Activated T-cell treated with anti-CD3 and anti-CD28 coated beads, Interleukin-2, amount 50 U/mL, for 72 hours (primary cell): ENCODE results near the gene RNF38. TPM values are rescaled to one million over a fixed set of nuclear protein-coding genes. Genes with fewer than 3 reads are reported as not detected.
A peak's percentile ranks its signal among the peaks of the same experiment; 100 is the strongest.
"Not testable (repeated sequence)": the region's sequence is repeated elsewhere in the genome, so short reads cannot be mapped to it uniquely, and the experiment has no call there.

Experiments
- ATAC-seq, 2 donors: fragments of 150-1000 bp; cut with Tn5 transposase; replicated peaks in 1 of 2; 2 replicates each; pipeline ENCODE4 v1.10.0; 2021; ENCODE audit warnings: moderate library complexity in 2 of 2, mild to moderate bottlenecking in 1 of 2
- DNase-seq, 2 donors: peaks; one replicate each; pipeline ENCODE4 v3.0.0; 2021 to 2022; ENCODE audit warnings: mixed read lengths in 1 of 2
- H3K27ac Mint-ChIP-seq: one replicate; pipeline ENCODE4 v1.8.0; 2022; ENCODE audit warnings: mild to moderate bottlenecking, moderate library complexity, mixed read lengths
- H3K27me3 Mint-ChIP-seq: one replicate; pipeline ENCODE4 v1.8.0; 2022; ENCODE audit warnings: low read depth, mixed read lengths
- H3K36me3 Mint-ChIP-seq, 2 donors: one replicate each; pipeline ENCODE4 v1.8.0; 2022; ENCODE audit warnings: mixed read lengths in 2 of 2, mild to moderate bottlenecking in 1 of 2; ENCODE audit not compliant: insufficient read depth in 2 of 2
- H3K4me1 Mint-ChIP-seq: one replicate; pipeline ENCODE4 v1.8.0; 2022; ENCODE audit warnings: low read depth, mixed read lengths
- H3K4me3 Mint-ChIP-seq, 2 donors: one replicate each; pipeline ENCODE4 v1.8.0; 2022; ENCODE audit warnings: mild to moderate bottlenecking in 2 of 2, mixed read lengths in 2 of 2, moderate library complexity in 2 of 2
- H3K9me3 Mint-ChIP-seq, 2 donors: one replicate each; pipeline ENCODE4 v1.8.0; 2022; ENCODE audit warnings: mixed read lengths in 2 of 2
- total RNA-seq, 2 donors: library from RNA; stranded (reverse); gene quantifications; one replicate each; pipeline ENCODE4 v1.2.3, GENCODE V29; 2022

RNF38 gene
- total RNA-seq, 2 donors from 2014 or later: 33.5 to 35.2 TPM

- H3K36me3 Mint-ChIP-seq: peaks cover 4 to 6% of the 10 kb centered on the region in 2 donors
- H3K4me1 Mint-ChIP-seq: peaks cover 53% of the 10 kb centered on the region
- H3K27me3 Mint-ChIP-seq: no peaks in the 10 kb centered on the region
- peak overlapping the region; percentile 89 to 96 for H3K4me3 Mint-ChIP-seq
- H3K27ac Mint-ChIP-seq: peak overlapping the region; percentile 96
- DNase-seq: peak; percentile 93
- peak; percentile 82 to 87 for ATAC-seq
- no peaks in the 10 kb centered on the region for H3K9me3 Mint-ChIP-seq
Measured at GRCh38 chr9:36400332-36401163, 479 bp upstream of the RNF38 start.

GRCh38 chr9:36398745-36399144, 1.3 kb downstream of the RNF38 start:
- H3K9me3 Mint-ChIP-seq: no peaks in the 10 kb centered on the region
- DNase-seq (no peak), ATAC-seq (no peak)
- H3K36me3 Mint-ChIP-seq: peaks cover 6 to 8% of the 10 kb centered on the region in 2 donors
- peaks cover 67% of the 10 kb centered on the region for H3K4me1 Mint-ChIP-seq
- peak overlapping the region; percentile 91 for H3K27ac Mint-ChIP-seq
- peak overlapping the region; percentile 76 to 83 for H3K4me3 Mint-ChIP-seq
- H3K27me3 Mint-ChIP-seq: no peaks in the 10 kb centered on the region

- Mint-ChIP-seq H3K27ac (no peak overlapping the region), H3K36me3 (peaks cover 10 to 14% of the 10 kb centered on the region in 2 donors), H3K4me3 (no peak overlapping the region), H3K4me1 (peaks cover 73% of the 10 kb centered on the region), H3K27me3 (no peaks in the 10 kb centered on the region), H3K9me3 (no peaks in the 10 kb centered on the region)
- ATAC-seq (no peak), DNase-seq (peak in 1 of 2 donors; percentile 12)
Measured at GRCh38 chr9:36396985-36397384, 3.1 kb downstream of the RNF38 start.

- peaks cover 71% of the 10 kb centered on the region for H3K4me1 Mint-ChIP-seq
- H3K4me3 Mint-ChIP-seq: no peak overlapping the region
- peak overlapping the region; percentile 54 for H3K27ac Mint-ChIP-seq
- H3K27me3 Mint-ChIP-seq: no peaks in the 10 kb centered on the region
- ATAC-seq: no peak
- H3K36me3 Mint-ChIP-seq: peaks cover 4 to 21% of the 10 kb centered on the region in 2 donors
- no peak for DNase-seq
- H3K9me3 Mint-ChIP-seq: no peaks in the 10 kb centered on the region
Measured at GRCh38 chr9:36392489-36392888, 7.6 kb downstream of the RNF38 start.

- Mint-ChIP-seq H3K27ac (peak overlapping the region; percentile 61), H3K27me3 (no peaks in the 10 kb centered on the region), H3K4me1 (peaks cover 46% of the 10 kb centered on the region), H3K36me3 (peaks cover 7 to 27% of the 10 kb centered on the region in 2 donors), H3K4me3 (peak overlapping the region in 1 of 2 donors; percentile 12), H3K9me3 (no peaks in the 10 kb centered on the region)
- ATAC-seq (peak in 1 of 2 donors; percentile 39), DNase-seq (no peak)
Measured at GRCh38 chr9:36389590-36389989, 10.5 kb downstream of the RNF38 start.

- DNase-seq, H3K9me3 Mint-ChIP-seq: not testable (repeated sequence)
- peaks cover 62% of the 10 kb centered on the region for H3K4me1 Mint-ChIP-seq
Measured at GRCh38 chr9:36386396-36386965, 13.6 kb downstream of the RNF38 start.

GRCh38 chr9:36382484-36382883, 17.6 kb downstream of the RNF38 start:
- ATAC-seq: no peak
- H3K36me3 Mint-ChIP-seq: peaks cover 4 to 10% of the 10 kb centered on the region in 2 donors
- DNase-seq: no peak
- H3K4me3 Mint-ChIP-seq: peak overlapping the region; percentile 30 to 85
- H3K4me1 Mint-ChIP-seq: peaks cover 67% of the 10 kb centered on the region
- H3K27ac Mint-ChIP-seq: peak overlapping the region; percentile 93
- no peaks in the 10 kb centered on the region for H3K9me3 Mint-ChIP-seq
- no peaks in the 10 kb centered on the region for H3K27me3 Mint-ChIP-seq

More at GRCh38 chr9:36386396-36386965, 13.6 kb downstream of the RNF38 start:
- not testable (repeated sequence) for ATAC-seq, H3K27me3 Mint-ChIP-seq, H3K27ac Mint-ChIP-seq, H3K4me3 Mint-ChIP-seq
- peaks cover 4 to 18% of the 10 kb centered on the region in 2 donors for H3K36me3 Mint-ChIP-seq

- Mint-ChIP-seq H3K36me3 (peaks cover 11 to 15% of the 10 kb centered on the region in 2 donors), H3K27me3 (no peaks in the 10 kb centered on the region), H3K4me1 (no peaks in the 10 kb centered on the region), H3K9me3 (no peaks in the 10 kb centered on the region), H3K27ac (no peak overlapping the region), H3K4me3 (no peak overlapping the region)
- no peak for ATAC-seq
- no peak for DNase-seq
Measured at GRCh38 chr9:36364577-36364976, 35.5 kb downstream of the RNF38 start.

GRCh38 chr9:36363448-36363847, 36.6 kb downstream of the RNF38 start:
- Mint-ChIP-seq H3K27me3 (no peaks in the 10 kb centered on the region), H3K9me3 (no peaks in the 10 kb centered on the region), H3K36me3 (peaks cover 7 to 8% of the 10 kb centered on the region in 2 donors), H3K4me1 (no peaks in the 10 kb centered on the region), H3K4me3 (no peak overlapping the region), H3K27ac (peak overlapping the region; percentile 40)
- DNase-seq: no peak
- peak in 1 of 2 donors; percentile 77 for ATAC-seq

GRCh38 chr9:36358486-36358885, 41.6 kb downstream of the RNF38 start:
- ATAC-seq: no peak
- Mint-ChIP-seq H3K27me3 (no peaks in the 10 kb centered on the region), H3K27ac (peak overlapping the region; percentile 79), H3K36me3 (peaks cover 7 to 8% of the 10 kb centered on the region in 2 donors), H3K4me1 (no peaks in the 10 kb centered on the region), H3K9me3 (no peaks in the 10 kb centered on the region), H3K4me3 (no peak overlapping the region)
- DNase-seq: no peak

GRCh38 chr9:36357639-36358038, 42.4 kb downstream of the RNF38 start:
- Mint-ChIP-seq H3K4me1 (no peaks in the 10 kb centered on the region), H3K27ac (no peak overlapping the region), H3K4me3 (no peak overlapping the region), H3K36me3 (peaks cover 2 to 11% of the 10 kb centered on the region in 2 donors), H3K9me3 (no peaks in the 10 kb centered on the region), H3K27me3 (no peaks in the 10 kb centered on the region)
- ATAC-seq (no peak), DNase-seq (no peak)

- no peak overlapping the region for H3K27ac Mint-ChIP-seq
- H3K36me3 Mint-ChIP-seq: peaks cover 10 to 24% of the 10 kb centered on the region in 2 donors
- DNase-seq: no peak
- H3K4me3 Mint-ChIP-seq: no peak overlapping the region
- no peaks in the 10 kb centered on the region for H3K9me3 Mint-ChIP-seq
- peaks cover 17% of the 10 kb centered on the region for H3K4me1 Mint-ChIP-seq
- H3K27me3 Mint-ChIP-seq: no peaks in the 10 kb centered on the region
- no peak for ATAC-seq
Measured at GRCh38 chr9:36346569-36346968, 53.5 kb downstream of the RNF38 start.

GRCh38 chr9:36345103-36345846, 54.8 kb downstream of the RNF38 start:
- H3K27ac Mint-ChIP-seq: peak overlapping the region; percentile 38
- ATAC-seq: no peak

More at GRCh38 chr9:36345103-36345846, 54.8 kb downstream of the RNF38 start:
- Mint-ChIP-seq H3K4me3 (no peak overlapping the region), H3K36me3 (peaks cover 14 to 23% of the 10 kb centered on the region in 2 donors), H3K4me1 (peaks cover 17% of the 10 kb centered on the region), H3K9me3 (no peaks in the 10 kb centered on the region), H3K27me3 (no peaks in the 10 kb centered on the region)
- DNase-seq: no peak
